GM23248 (cell line): ENCODE measurements around the gene PDE2A. TPM values are rescaled to one million over a fixed set of nuclear protein-coding genes. Genes with fewer than 3 reads are reported as not detected.

ENCODE experiments used
- DNase-seq: peaks from one replicate; pipeline ENCODE4 v3.0.0-alpha.2; 2015
- H2AFZ ChIP-seq: fragments of 200-600 bp; sonication (generic); 2 replicates; pipeline ENCODE4 v1.6.1; 2016; ENCODE audit warnings: antibody characterized with exemption
- H3F3A ChIP-seq: fragments of 200-600 bp; sonication (generic); 2 replicates; pipeline ENCODE4 v1.6.1; 2016; ENCODE audit warnings: mild to moderate bottlenecking, antibody characterized with exemption, mixed run types; ENCODE audit not compliant: insufficient read depth
- H3K27ac ChIP-seq: fragments of 200-600 bp; sonication (generic); 2 replicates; pipeline ENCODE4 v1.5.1; 2016; ENCODE audit warnings: mild to moderate bottlenecking
- H3K27me3 ChIP-seq: fragments of 200-600 bp; sonication (generic); replicated peaks from 2 replicates; pipeline ENCODE4 v1.6.1; 2016; ENCODE audit warnings: mild to moderate bottlenecking; ENCODE audit not compliant: insufficient read depth
- H3K36me3 ChIP-seq: fragments of 200-600 bp; sonication (generic); 2 replicates; pipeline ENCODE4 v1.6.1; 2016; ENCODE audit warnings: low read depth, mild to moderate bottlenecking
- H3K4me1 ChIP-seq: fragments of 200-600 bp; sonication (generic); 2 replicates; pipeline ENCODE4 v1.6.1; 2016; ENCODE audit warnings: mild to moderate bottlenecking; ENCODE audit not compliant: insufficient read depth
- H3K4me2 ChIP-seq: fragments of 200-600 bp; sonication (generic); one replicate; pipeline ENCODE4 v1.6.1; 2016; ENCODE audit warnings: mild to moderate bottlenecking; ENCODE audit not compliant: unreplicated experiment
- H3K4me3 ChIP-seq: fragments of 200-600 bp; sonication (generic); 2 replicates; pipeline ENCODE4 v1.5.1; 2016; ENCODE audit warnings: mild to moderate bottlenecking
- H3K79me2 ChIP-seq: fragments of 200-600 bp; sonication (generic); 2 replicates; pipeline ENCODE4 v1.6.1; 2016; ENCODE audit warnings: mild to moderate bottlenecking; ENCODE audit not compliant: insufficient read depth
- H3K9ac ChIP-seq: fragments of 200-600 bp; sonication (generic); 2 replicates; pipeline ENCODE4 v1.6.1; 2016; ENCODE audit warnings: mild to moderate bottlenecking
- H3K9me2 ChIP-seq: fragments of 200-600 bp; sonication (generic); 2 replicates; pipeline ENCODE4 v1.6.1; 2016; ENCODE audit warnings: mixed run types, mild to moderate bottlenecking, moderate library complexity; ENCODE audit not compliant: insufficient read depth
- H3K9me3 ChIP-seq: fragments of 200-600 bp; sonication (generic); one replicate; pipeline ENCODE4 v1.6.1; 2017; ENCODE audit warnings: low read depth
- H4K20me1 ChIP-seq: fragments of 200-600 bp; sonication (generic); 2 replicates; pipeline ENCODE4 v1.6.0; 2016; ENCODE audit not compliant: insufficient read depth
- EZH2 ChIP-seq: fragments of 200-600 bp; sonication (generic); IDR thresholded peaks from 2 replicates; pipeline ENCODE4 v1.6.1; 2018; ENCODE audit warnings: antibody characterized with exemption, mild to moderate bottlenecking; ENCODE audit not compliant: insufficient read depth, poor library complexity, severe bottlenecking
- EZH2phosphoT487 ChIP-seq: fragments of 200-600 bp; sonication (generic); IDR thresholded peaks from 2 replicates; pipeline ENCODE4 v1.6.1; 2018; ENCODE audit warnings: antibody characterized with exemption, moderate library complexity, mild to moderate bottlenecking, low read depth; ENCODE audit not compliant: insufficient read depth
- WGBS, 2 experiments: methylation state at CpG; one replicate each; pipeline ENCODE4 v1.1.6; 2015 to 2017; ENCODE audit warnings: low lambda C conversion rate in 2 of 2, low coverage in 1 of 2; ENCODE audit errors: missing lambda C conversion rate in 2 of 2; 5-methylcytosine and 5-hydroxymethylcytosine counted together
- in situ Hi-C: fragments of 300-500 bp; cut with MboI; formaldehyde crosslinking; loops from 2 replicates; pipeline ENCODE4 v1.15.0; 2020
- polyA plus RNA-seq: library from polyadenylated mRNA; unstranded; fragments of >200 nt; fragmentation: Nextera tagmentation; extraction: Ambion mirVana; gene quantifications from 2 replicates; pipeline ENCODE4 v1.2.1, GENCODE V29; 2016
- total RNA-seq: library from RNA; depleted of rRNA; stranded (reverse); fragments of >200 nt; shearing (Covaris generic); gene quantifications from 2 replicates; pipeline ENCODE4 v1.2.3, GENCODE V29; 2014

The PDE2A gene
- total and polyA plus RNA-seq, 2 experiments from 2014 or later, result 1.0 to 2.3 TPM

- Histone ChIP-seq H3K27me3 (no peaks in the 10 kb centered on the region), H2AFZ (no peak overlapping the region)
- 30 to 42% methylated on average over 5 of the region's 5 CpGs for WGBS, 2 experiments
Observed at GRCh38 chr11:72629266-72629665, 45.0 kb downstream of the PDE2A start.

GRCh38 chr11:72627594-72628281, 46.5 kb downstream of the PDE2A start:
- no peaks in the 10 kb centered on the region for H3K27me3 ChIP-seq

More at GRCh38 chr11:72629266-72629665, 45.0 kb downstream of the PDE2A start:
- no peak overlapping the region for H3K4me2 ChIP-seq
- no peaks in the 10 kb centered on the region for H3K9me3 ChIP-seq
- H3K9ac ChIP-seq, result no peak overlapping the region
- in situ Hi-C loops, result no loop called here
- no peaks in the 10 kb centered on the region for H4K20me1 ChIP-seq
- H3F3A ChIP-seq, result no peaks in the 10 kb centered on the region
- H3K79me2 ChIP-seq, result no peaks in the 10 kb centered on the region
- TF ChIP-seq EZH2phosphoT487, result no peak
- no peak for TF ChIP-seq EZH2
- no peaks in the 10 kb centered on the region for H3K9me2 ChIP-seq
- DNase-seq, result peak; percentile 25
- no peak overlapping the region for H3K4me3 ChIP-seq
- no peaks in the 10 kb centered on the region for H3K36me3 ChIP-seq
- H3K27ac ChIP-seq, result no peak overlapping the region
- H3K4me1 ChIP-seq, result no peaks in the 10 kb centered on the region

GRCh38 chr11:72626414-72626936, 47.7 kb downstream of the PDE2A start:
- no peak overlapping the region for H3K4me2 ChIP-seq
- no peak overlapping the region for H3K4me3 ChIP-seq
- H3K27ac ChIP-seq, result no peak overlapping the region
- H3F3A ChIP-seq, result no peaks in the 10 kb centered on the region
- H3K9me3 ChIP-seq, result no peaks in the 10 kb centered on the region
- no peak overlapping the region for H3K9ac ChIP-seq
- in situ Hi-C loops, result no loop called here
- no peaks in the 10 kb centered on the region for H3K4me1 ChIP-seq
- H2AFZ ChIP-seq, result no peak overlapping the region
- WGBS, 2 experiments, result 82 to 84% methylated on average over 11 of the region's 11 CpGs
- no peaks in the 10 kb centered on the region for H4K20me1 ChIP-seq
- TF ChIP-seq EZH2phosphoT487 (no peak), EZH2 (no peak)
- DNase-seq, result no peak
- H3K36me3 ChIP-seq, result no peaks in the 10 kb centered on the region
- no peaks in the 10 kb centered on the region for H3K79me2 ChIP-seq
- no peaks in the 10 kb centered on the region for H3K9me2 ChIP-seq
- H3K27me3 ChIP-seq, result peaks cover 11% of the 10 kb centered on the region; the same call in 1 of the 2 replicates

More at GRCh38 chr11:72627594-72628281, 46.5 kb downstream of the PDE2A start:
- no peaks in the 10 kb centered on the region for H4K20me1 ChIP-seq
- no peaks in the 10 kb centered on the region for H3K9me3 ChIP-seq
- no peaks in the 10 kb centered on the region for H3K4me1 ChIP-seq
- H3K9me2 ChIP-seq, result no peaks in the 10 kb centered on the region
- no peaks in the 10 kb centered on the region for H3F3A ChIP-seq
- no peaks in the 10 kb centered on the region for H3K36me3 ChIP-seq
- no peak overlapping the region for H3K9ac ChIP-seq
- no peaks in the 10 kb centered on the region for H3K79me2 ChIP-seq
- TF ChIP-seq EZH2phosphoT487, result no peak
- TF ChIP-seq EZH2, result no peak
- no peak overlapping the region for H3K4me3 ChIP-seq
- no peak for DNase-seq
- in situ Hi-C loops, result no loop called here
- 85% methylated on average over 5 to 7 of the region's 7 CpGs for WGBS, 2 experiments
- H3K4me2 ChIP-seq, result no peak overlapping the region
- no peak overlapping the region for H3K27ac ChIP-seq
- H2AFZ ChIP-seq, result no peak overlapping the region

- H3K9me3 ChIP-seq, result no peaks in the 10 kb centered on the region
- H3K27ac ChIP-seq, result no peak overlapping the region
- no peak for DNase-seq
Observed at GRCh38 chr11:72625691-72626413, 48.4 kb downstream of the PDE2A start.

More at GRCh38 chr11:72625691-72626413, 48.4 kb downstream of the PDE2A start:
- no peak overlapping the region for H3K9ac ChIP-seq
- H3K4me1 ChIP-seq, result no peaks in the 10 kb centered on the region
- no peaks in the 10 kb centered on the region for H4K20me1 ChIP-seq
- peaks cover 11% of the 10 kb centered on the region; the same call in 1 of the 2 replicates for H3K27me3 ChIP-seq
- H3F3A ChIP-seq, result no peaks in the 10 kb centered on the region
- in situ Hi-C loops, result no loop called here
- no peak overlapping the region for H3K4me2 ChIP-seq
- H3K79me2 ChIP-seq, result no peaks in the 10 kb centered on the region
- H3K4me3 ChIP-seq, result no peak overlapping the region
- no peak overlapping the region for H2AFZ ChIP-seq
- H3K9me2 ChIP-seq, result no peaks in the 10 kb centered on the region
- TF ChIP-seq EZH2 (no peak), EZH2phosphoT487 (no peak)
- H3K36me3 ChIP-seq, result no peaks in the 10 kb centered on the region
- 65 to 77% methylated on average over 19 to 20 of the region's 20 CpGs for WGBS, 2 experiments
